HuH-7 (cell line): Measurements from ENCODE around the gene GRK4.
"Not testable (repeated sequence)": the region's sequence is repeated elsewhere in the genome, so short reads cannot be mapped to it uniquely, and the experiment has no call there.

Experiments used
- DNase-seq: peaks from one replicate; pipeline ENCODE4 v3.0.0; 2011; ENCODE audit warnings: low spot score

Gene GRK4

DNA sequence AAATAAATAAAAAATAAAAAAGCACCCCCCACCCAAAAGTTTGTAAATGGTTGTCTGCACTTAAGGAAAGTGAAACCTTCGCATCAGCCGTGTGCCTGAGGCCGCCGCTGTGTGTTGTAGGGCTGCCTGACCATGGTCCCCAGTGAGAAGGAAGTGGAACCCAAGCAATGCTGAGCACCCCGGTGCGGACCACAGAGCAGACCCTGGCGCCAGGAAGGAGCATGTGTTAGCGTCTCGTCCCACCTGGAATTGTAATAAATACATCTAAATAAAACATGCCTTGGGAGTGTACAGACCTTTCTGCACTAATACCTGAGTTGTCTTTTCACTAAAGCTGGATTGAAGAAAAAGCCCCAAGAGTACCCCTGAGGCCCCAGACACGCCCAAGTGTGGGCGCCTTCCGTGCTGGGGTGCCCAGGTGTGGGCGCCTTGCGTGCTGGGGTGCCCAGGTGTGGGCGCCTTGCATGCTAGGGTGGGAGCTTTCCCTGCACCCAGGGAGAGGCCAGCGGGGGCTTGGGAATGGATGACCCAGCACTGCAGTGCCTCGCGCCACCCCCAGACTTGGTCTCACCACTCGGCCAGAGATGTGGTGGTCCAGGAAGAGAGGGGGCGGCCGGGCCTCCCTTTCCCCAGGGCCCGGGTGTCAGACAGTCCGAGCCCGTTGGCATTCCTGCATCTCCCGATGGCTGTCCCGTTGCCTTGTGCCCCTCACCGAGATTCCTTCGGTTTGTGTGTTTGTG, 77.3 kb downstream of the GRK4 start:
- no peak for DNase-seq

GRCh38 chr4:3041192-3042142, 78.1 kb downstream of the GRK4 start:
- DNase-seq, result peak; percentile 43

DNA sequence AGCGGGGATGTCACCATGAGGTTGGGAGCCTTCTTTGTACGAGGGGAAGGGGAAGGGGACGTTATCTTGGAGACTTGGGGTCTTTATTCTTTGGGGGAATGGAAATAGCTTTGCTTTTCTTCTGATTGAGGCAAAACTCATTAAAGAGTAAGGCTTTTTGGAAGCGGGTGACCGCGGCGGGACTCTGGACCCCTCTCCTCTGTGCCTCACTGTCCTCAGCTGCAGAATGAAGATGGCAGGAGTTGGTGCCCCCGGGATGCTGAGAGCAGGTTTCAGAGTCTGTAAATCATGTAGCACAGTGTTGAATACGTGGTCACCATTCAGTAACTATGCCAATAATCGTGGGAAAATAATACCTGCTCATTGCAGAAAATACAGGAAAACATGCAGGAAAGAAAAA, 78.9 kb downstream of the GRK4 start:
- no peak for DNase-seq

DNA sequence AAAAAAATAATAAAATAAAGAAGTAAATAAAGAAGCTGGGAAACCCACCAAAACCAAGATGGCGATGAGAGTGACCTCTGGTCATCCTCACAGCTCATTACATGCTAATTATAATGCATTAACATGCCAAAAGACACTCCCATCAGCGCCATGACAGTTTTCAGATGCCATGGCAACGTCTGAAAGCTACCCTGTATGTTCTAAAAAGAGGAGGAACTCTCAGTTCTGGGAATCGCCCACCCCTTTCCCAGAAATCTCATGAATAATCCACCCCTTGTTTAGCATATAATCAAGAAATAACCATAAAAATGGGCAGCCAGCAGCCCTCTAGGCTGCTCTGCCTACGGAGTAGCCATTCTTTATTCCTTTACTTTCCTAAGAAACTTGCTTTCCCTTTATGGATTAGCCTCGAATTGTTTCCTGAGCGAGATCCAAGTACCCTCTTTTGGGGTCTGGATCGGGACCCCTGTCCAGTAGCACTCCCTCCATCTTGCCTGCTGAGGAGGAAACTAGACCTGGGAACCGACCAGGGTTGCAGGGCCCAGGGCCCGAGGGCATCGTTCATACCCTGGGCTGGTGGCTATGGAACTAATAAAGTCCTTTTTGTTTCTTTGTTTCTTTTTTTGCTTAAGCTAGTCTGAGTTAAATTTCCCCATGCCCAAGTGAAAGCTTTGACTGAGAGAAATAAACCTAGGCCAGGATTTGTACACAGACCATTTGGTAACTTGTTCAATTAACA, 80.1 kb downstream of the GRK4 start:
- no peak for DNase-seq

DNA sequence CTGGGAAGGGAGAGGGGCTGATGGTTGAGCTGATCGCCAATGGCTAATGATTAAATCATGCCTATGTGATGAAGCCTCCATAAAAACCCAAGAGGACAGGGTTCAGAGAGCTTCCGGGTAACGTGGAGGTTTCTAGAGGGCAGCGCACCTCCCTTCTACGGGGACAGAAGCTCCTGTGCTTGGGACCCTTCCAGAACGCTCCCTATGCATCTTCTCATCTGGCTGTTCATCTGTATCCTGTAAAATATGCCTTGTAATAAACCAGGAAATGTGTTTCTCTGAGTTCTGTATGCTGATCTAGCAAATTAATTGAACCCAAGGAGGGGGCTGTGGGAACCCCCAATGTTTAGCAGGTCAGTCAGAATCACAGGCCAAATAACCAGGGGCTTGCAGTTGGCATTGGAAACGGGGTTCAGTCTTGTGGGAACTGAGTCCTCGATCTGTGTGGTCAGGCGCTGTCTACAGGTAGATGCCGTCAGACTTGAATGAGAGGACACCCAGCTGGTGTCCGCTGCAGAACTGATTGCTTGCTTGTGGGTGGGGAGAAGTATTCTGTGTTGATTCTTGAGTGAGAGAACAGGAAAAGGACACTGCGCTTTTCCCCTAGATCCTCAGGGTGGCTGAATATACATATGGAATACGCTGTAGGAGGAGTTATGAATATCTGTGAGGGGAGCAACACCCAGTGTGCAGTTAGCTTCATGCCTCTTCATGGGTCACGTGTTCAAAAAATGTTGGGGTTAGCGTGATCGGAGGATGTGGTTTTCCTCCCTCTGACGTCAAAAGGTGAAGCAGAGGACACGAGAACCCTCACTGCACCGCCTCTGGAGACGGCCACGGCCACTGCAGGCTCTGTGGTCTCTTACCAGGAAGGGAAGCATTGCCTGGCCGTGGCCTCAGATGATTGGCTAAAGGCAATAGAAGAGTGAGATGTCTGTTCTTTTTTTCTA, 81.8 kb downstream of the GRK4 start:
- no peak for DNase-seq

DNA sequence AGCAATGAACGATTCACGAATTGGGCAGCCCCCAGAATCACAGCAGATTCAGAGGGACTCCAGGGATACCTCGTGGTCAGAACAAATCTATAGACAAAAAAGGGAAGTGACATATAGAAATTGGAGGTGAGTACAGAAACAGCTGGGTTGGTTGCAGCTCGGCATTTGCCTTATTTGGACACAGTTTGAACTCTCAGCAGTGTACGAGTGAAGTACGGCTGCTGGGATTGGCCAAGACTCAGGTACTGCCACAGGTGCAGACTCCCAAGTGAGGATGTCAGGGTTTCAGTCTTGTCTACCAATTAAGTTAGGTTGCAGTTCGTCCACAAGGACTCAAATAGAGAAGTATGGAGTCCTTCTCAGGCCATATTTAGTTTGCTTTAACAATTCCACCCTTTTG, 82.8 kb downstream of the GRK4 start:
- no peak for DNase-seq

DNA sequence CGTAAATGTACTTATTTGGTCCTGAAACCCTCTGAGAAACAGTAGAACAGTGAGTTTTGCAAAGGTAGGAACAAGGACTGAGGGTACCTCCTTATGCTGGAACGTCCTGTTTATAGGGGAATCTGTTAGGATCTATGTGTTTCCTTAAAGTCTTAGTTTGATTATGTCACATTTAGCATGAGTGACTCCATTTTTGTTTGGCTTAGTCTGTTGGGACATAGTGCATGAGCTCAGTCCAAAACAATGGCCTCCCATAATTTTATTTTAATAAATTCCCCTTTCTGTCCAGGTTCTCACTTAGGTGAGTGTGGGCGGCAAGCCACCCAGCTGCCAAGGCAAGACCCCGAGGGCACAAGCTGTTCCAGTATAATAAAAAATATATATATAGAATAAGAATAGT, 83.3 kb downstream of the GRK4 start:
- no peak for DNase-seq

DNA sequence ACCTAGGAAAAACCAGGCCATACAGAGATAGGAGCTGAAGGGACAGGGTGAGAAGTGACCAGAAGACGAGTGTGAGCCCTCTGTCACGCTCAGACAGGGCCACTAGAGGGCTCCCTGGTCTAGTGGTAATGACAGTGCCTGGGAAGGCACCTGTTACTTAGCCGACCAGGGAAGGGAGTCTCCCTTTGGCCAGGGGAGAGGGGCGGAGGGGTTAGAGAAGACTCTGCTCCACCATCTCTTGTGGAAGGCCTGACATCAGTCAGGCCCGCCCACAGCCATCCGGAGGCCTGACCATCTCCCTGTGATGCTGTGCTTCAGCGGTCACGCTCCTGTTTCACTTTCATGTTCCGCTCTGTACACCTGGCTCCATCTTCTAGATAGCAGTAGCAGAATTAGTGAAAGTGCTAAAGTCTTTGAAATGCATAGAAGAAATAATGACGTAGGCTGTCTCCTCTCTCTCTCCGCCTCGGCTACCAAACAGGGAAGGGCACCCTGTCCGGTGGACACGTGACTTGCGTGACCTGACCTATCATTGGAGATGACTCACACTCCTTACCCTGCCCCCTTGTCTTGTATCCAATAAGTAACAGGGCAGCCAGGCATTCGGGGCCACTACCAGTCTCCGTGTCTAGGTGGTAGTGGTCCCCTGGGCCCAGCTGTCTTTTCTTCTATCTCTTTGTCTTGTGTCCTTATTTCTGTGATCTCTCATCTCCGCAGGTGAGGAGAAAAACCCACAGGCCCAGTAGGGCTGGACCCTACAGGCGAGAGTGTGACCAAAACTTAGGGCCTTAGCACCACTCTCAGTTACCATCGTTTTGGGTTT, 84.3 kb downstream of the GRK4 start:
- no peak for DNase-seq

DNA sequence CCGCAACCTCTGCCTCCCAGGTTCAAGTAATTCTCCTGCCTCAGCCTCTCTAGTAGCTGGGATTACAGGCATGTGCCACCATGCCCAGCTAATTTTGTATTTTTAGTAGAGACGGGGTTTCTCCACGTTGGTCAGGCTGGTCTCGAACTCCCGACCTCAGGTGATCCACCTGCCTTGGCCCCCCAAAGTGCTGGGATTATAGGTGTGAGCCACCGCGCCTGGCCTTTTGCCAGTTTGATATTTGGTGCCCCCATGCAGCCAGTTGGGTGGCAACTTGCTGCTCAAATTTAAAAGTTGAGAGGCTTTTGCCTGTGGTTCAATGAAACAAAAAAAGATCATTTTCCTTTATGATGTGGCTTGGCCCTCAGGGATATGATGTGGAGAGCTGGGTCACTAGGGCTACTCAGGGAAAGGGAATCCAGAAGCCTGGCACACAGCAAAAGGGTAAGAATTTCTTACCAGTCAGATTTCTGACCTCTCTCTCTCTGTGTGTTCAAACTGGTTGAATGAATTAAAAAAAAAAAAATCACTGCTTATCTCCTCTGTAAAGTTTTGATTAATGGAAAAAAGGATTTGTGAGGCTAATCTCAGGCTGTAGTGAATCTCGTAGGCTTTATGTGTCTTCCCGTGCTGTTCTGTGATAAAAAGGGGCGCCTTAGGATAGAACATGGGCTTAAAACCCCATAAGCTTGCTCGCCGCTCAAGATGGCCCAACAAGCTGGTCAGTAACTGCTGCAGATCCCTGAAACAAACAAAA, 87.9 kb downstream of the GRK4 start:
- DNase-seq, result not testable (repeated sequence)

GRCh38 chr4:3054169-3054759, 90.9 kb downstream of the GRK4 start:
- DNase-seq, result no peak

DNA sequence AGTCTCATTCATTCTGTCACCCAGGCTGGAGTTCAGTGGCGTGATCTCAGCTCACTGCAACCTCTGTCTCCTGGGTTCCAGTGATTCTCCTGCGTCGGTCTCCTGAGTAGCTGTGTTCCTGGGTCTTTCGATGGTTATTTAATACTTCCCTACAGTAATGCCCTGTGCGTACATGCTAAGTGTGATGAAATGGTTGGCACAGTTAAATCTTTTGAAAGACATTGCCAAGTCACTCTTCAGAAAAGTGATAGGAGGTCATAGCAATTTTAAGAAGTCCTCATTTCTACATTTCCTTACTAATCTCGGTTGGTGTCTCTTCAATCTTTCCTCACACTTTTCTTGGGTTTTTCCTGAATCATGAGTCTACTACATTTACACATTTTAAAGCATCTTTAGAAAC, 96.6 kb downstream of the GRK4 start:
- no peak for DNase-seq

DNA sequence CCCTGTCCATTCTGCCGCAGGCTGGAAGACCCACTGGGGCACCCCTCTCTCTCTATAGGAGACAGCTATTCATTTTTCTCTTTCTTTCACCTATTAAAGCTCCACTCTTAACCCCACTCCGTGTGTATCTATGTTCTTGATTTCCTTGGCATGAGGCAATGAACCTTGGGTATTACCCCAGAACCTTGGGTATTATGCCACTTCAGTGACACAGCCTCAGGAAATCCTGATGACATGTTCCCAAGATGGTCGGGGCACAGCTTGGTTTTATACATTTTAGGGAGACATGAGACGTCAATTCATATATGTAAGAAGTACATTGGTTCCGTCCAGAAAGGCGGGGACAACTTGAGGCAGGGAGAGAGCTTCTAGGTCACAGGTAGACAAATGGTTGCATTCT, 97.6 kb downstream of the GRK4 start:
- DNase-seq, result no peak

- DNase-seq, result no peak
Measured at GRCh38 chr4:3062471-3062870, 99.1 kb downstream of the GRK4 start.

DNA sequence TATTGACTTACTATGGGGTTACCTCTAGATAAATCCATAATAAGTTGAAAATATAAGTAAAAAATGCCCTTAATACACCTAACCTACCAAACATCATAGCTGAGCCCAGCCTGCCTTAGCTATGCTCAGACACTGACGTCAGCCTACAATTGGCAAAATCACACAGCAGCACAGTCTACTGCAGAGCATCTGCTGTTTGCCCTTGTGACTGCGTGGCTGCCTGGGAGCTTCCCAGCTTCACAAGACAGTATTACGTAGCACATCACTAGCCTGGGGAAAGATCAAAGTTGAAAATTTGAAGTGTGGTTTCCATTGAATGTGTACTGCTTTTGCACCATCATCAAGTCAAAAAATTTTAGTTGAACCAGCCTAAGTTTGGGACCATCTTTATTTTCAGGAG, 102.2 kb downstream of the GRK4 start:
- DNase-seq, result no peak

GRCh38 chr4:3066836-3067400, 103.5 kb downstream of the GRK4 start:
- DNase-seq, result no peak

GRCh38 chr4:3067473-3068001, 104.2 kb downstream of the GRK4 start:
- no peak for DNase-seq

DNA sequence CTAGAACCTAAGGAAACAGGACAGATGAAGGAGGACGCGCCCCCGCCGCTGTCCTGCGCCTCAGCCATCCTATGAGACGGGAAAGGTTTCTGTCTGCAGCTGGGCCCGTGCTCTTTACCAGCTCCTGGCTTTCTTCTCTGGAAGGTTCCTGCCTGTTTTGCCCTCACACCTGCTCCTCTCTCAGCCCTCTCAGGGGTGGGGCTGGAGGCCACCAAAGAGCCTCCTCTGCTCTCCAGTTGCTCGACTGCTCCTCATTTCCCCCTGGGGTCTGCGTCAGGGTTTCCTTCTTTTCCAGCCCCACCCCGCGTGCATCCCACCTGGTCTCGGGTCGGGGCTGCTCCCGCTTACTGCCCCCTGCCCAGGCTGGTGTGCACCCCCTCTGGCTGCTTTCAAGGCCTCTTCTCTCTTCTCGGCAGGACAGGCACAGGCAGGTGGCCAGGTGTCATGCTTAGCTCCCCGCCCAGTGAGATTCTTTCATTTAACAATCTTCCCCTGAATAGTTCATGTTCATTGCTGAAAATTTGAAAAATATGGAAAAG, 106.4 kb downstream of the GRK4 start:
- no peak for DNase-seq

DNA sequence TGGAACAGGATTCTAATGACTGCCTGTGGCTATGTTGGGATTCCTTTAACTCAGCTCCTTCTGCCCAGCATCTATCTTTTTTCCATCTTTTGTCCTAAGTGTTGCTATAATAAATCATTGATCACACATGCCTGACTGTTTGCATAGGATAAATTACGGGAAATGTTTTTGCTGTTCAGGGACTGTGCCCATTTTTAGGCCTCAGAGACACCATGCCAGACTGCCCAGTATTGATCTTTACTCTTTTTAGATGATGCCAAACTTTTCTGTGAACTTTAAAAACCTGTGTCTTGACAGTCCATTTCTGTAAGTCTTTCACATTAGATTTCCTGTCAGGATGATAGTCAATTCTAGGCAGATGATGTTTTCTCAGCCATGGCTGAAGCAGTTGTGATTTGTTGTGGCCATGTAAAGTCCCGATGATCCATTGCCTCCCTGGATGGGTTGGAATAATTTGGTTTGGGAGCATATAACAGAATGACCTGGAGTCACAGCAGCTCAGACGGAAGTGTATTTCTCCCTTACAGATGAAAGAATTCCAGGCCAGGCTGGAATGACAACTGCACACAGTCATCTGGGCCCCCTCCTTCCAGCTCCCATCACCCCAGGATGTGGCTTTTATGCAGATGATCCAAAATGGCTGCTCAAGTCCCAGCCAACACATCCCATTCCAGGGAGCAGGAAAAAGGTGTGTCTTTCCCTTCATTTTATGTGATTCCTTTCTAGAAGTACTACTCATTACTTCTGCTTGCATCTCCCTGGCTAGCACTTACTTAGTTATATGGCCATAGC, 107.5 kb downstream of the GRK4 start:
- no peak for DNase-seq
